Measurements from ENCODE around the gene PNPLA7.

DNA sequence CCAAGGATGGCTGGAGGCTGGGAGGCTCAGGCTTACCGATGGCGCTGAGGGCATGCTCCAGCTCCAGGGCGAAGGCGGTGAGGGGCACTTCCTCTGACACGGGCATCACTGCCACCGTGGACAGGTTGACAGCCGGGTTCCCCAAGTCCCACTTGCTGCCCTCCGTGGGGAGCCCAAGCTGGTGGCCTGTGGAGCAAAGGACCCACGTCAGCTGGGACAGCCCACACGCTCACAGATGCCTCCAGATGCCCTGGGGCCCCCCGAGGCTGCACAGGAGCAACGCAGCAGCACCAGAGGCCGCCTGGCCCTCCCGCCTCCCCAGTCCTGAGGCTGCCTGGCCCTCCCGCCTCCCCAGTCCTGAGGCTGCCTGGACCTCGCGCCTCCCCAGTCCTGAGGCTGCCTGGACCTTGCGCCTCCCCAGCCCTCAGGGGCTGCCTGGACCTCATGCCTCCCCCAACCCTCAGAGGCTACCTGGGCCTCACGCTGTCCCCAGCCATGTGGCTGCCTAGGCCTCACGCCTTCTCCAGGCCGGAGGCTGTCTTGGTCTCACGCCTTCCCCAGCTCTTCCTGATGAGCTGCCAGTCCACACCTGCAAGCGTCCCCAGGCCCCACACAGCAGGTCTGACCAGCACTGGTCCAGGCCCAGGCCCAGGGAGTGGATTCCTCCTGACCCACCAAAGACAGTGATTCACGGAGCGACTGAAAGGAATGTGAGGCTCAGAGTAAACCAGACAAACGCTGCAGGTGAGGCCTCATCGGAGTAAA lies 65.5 kb downstream of the PNPLA7 start:
- TF ChIP-seq CTCF (CRISPR knock-in tag; IDR thresholded peaks at IDR 0.05) = no peak
- TF ChIP-seq ZMAT3 (CRISPR knock-in tag; conservative IDR thresholded peaks at IDR 0.05) = no peak
- TF ChIP-seq ZEB1 (IDR thresholded peaks at IDR 0.05; ENCODE audit: insufficient replicate concordance, low read depth) = peak; percentile 30
- TF ChIP-seq ZFX (CRISPR knock-in tag; IDR thresholded peaks at IDR 0.05; ENCODE audit: low read depth) = peak; percentile 87
- no peak for TF ChIP-seq SIN3B (IDR thresholded peaks at IDR 0.05; ENCODE audit: low read length)
- TF ChIP-seq ZNF576 (CRISPR knock-in tag; IDR thresholded peaks at IDR 0.05) = no peak
- TF ChIP-seq FOXA1 (IDR thresholded peaks at IDR 0.05) = no peak
- no peak for TF ChIP-seq FOXA1 (CRISPR knock-in tag; IDR thresholded peaks at IDR 0.05)

All from HepG2 (cell line).